DMS 273 (cell line): ENCODE results near the gene RASGRF2.
"Not testable (repeated sequence)": the region's sequence is repeated elsewhere in the genome, so short reads cannot be mapped to it uniquely, and the experiment has no call there.

Source experiments
- DNase-seq: peaks from one replicate; lab custom pipeline; 2025; ENCODE audit not compliant: unreplicated experiment; lab: John Stamatoyannopoulos, UW

RASGRF2 gene

DNA sequence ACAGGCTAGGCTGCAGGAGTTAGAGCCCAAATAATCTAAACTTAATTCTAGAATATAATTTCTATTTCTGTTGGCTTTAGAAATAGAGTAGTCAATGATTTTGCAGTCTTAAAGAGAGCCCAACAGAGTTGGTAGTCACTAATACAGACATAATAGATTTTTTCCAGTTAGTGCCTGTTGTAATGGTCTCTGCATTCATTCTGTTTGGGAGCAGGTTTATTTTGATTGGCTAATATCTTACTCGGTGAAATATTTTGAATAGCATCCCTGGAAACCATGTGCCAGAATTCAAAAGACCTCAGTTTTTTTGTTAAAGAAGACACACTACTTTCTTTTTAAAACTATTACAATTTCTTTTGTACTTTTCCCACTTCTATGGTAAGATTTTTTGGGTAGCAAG lies 107.2 kb downstream of the RASGRF2 start:
- DNase-seq = no peak

DNA sequence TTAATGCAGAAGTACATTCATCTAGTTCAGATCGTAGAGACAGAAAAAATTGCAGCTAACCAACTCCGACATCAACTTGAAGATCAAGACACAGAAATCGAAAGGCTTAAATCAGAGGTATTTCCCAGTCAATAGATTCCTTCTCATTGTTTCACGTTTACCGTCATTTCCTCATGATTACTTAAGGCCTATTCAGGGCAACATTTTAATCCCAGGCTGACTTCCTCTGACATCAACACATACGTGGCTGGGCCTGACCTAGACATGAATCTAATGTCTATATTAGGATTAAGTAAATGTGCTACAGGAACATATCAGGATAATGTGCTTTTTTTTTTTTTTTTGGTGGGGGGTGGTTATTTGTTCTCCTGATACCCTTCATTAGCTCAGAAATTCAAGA lies 107.9 kb downstream of the RASGRF2 start:
- no peak for DNase-seq

DNA sequence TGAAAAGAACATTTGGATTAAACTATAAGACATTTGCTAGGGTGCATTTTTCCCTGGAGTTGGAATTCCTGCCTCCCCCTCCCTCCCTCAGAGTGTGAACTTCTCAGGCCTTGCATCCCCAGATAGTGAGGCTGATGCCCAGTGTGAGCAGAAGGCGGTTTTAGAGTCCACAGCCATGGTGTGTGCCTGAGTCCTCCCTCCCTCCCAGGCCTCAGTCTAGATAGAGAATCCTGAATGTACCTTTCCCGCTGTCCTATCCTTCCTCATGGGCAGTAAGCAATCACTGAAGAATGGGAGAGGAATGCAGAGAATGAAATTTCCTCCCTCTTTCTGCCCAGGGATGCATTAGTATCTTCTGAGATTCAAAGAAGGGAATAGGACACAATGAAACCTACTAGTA lies 108.5 kb downstream of the RASGRF2 start:
- DNase-seq = no peak

DNA sequence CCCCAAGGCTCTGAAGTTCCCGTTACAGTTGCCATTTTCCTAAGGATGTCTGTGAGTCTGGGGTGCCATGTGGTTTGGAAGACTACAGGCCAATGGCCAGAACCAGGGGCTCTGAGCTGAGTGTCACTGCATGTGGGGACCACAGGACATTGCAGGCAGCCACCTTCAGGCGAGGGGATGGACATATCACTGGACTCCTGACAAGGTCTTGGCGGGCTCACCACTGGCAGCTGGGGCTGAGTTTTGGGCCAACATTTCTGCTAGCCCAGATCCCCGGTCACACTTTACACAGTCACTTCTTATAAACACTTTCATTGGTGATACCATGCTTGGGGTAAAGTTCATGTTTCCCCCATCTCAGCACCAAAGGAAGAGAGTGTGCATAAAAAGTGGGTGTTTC lies 109.8 kb downstream of the RASGRF2 start:
- DNase-seq = no peak

DNA sequence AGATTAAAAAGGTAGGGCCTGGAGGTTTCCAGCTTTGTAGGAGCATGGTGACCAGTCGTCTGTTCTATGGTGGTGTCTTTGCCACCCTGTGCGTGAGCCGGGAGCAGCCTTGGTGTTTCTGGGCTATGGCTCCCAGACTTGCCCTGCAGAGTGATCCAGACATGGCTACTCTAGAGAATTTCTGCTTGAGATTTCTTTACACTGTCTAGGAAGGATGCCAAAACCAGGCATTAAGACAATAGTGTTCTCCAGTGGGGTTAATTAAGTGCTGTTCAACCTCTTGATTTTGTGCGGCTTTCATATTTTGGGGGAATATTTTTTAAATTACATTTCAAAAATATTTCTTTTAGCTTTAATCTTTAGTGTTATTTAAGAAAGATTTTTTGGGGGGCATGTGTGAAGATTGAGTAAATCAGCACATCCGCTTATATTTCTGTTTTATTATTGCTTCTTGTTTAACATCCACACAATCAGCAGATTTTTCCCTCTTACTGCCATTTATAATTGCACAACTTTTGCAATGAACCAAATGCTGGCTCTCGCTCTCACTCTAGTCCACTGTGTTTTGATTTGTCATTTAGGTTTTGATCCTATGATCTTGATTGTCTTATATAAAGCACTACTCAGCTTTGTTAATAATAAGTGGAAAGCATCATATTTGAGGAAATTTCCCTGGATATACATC lies 110.5 kb downstream of the RASGRF2 start:
- DNase-seq = no peak

DNA sequence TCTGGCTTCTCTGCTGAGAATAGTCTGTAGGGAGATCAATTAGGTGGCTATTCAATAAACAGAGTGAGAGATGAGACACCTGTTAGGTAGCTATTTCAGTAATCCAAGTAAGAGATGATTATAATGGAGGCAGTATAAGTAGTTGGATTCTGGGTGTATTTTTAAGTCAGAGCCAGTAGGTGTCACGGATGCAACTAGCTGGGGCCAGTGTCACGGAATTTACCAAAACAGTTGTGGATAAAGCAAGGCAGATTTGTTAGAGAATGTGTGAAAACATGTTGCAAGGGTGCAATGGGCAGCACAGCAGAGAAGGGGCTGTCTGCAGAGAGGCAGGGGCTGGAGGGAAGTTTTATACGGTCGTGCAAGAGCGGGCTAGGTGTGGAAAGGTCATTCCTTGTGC lies 114.9 kb downstream of the RASGRF2 start:
- DNase-seq = no peak

DNA sequence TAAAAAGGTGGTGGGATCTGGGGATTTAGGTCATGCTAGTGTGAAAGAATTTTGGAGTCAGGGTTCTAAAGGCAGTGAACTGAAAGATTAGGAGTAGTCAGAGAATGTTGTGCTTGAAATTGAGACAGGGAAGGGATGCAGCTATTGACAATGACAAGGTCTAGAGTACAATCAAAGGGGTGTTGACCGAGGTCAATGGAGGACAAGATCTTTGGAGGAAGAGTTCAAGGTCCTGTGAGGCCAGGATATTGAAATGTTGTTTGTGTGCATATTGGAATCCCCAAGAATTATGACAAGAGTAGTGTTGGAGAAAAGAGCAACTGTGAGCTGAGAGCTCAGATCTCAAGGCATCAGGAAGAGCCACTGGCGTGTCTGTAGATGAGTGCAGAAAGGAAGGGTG lies 116.9 kb downstream of the RASGRF2 start:
- no peak for DNase-seq

DNA sequence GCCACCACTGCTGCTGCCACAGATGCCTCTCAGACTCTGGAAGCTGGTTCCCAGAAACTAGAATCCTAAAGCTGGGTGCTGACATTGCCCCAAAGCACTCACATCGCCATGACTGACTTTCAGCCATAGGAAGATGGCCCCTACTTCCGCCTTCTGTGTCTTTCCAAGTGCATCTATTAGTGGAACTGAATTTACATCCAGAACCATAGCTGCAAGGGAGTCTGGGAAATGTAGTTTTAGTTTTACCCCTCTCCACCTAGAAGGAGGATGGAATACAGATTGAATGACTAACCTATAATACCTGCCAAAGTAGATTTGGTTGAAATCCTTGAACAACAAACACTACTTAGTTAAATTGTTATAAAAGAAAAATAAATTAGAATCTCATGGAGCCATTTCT lies 118.8 kb downstream of the RASGRF2 start:
- DNase-seq = no peak

DNA sequence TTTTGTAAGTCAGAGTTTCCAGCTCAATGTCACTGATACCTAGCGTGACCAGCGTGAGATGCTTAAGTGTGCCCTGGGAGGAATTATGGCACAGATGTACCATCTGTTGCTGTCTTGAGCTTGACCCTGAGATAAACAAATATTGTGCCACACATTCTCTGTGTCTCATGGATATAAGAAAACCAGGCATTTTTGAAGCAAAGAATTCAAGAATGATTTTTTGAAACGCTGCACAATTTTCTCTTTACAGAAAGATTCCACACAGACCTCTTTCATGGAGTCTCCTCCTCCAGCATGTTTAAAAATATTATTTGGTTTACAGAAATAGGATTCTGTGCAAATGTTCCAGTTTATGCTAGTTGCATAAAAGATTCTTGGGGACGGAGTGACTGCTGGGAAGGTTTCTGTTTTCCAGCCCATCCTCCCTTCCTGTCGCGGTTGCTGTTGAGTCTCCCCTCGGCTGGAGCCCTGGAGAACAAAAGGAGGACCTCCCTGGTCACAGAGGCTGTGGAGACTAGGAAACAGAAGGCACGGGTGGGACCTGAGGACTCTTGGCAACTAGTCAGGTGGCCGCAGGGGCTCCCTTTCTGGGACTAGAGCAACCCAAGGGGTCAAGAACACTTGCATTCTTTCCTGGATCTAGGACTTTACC lies 120.8 kb downstream of the RASGRF2 start:
- DNase-seq = no peak

DNA sequence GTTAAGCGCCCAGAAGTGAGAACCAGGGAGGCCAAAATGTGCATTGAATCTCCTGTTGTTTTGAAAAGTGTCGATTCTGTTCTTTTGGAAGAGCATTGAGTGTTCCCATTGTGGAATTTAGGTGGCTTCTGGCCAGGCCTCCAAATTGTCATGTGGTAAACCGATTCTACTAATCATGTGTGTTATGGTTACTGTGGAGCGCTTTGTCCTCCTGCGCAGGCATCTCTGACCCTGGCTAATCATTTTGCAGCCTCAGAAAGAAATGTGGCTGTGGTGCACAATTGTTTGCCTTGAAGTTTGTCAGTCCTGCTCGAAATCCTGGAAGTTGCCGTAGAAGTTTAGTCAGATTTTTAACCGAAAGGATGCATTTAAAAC lies 121.3 kb downstream of the RASGRF2 start:
- DNase-seq = no peak

DNA sequence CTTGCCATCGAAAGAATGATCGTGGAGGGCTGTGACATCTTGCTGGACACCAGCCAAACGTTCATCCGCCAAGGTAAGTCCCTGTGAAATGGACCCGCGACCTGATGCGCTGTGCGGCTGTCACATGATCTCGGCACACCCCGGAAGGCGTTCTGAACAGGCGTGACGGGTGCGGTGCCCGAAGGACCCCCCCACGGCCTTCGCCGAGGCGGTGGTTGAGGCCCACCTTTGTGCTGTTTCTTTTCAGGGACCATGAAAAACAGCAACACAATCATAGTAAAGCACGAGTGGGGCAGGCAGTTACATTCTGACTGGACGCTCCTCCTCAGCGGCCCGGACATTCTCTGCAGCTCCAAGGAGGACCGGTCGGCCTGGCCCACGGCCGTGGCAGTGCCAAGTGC lies 126.7 kb downstream of the RASGRF2 start:
- no peak for DNase-seq

DNA sequence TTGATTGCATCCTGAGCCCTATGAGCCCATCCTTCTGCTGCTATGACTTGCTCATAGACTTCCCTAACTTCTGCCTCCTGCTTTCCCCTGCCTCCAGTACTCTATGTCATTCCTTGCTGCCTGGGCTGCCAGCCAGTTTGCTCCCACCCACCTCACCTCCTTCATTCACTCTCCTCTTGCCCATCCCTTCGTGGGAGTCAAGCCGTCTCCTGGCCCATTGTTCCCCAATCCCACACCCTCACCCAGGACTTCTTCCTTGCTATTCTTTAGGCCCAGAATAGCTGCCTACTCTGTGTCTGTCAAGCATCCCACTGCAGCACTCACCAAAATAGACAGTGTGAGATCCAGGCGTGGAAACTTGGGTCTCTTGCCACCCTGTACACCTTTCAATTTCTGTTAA lies 131.0 kb downstream of the RASGRF2 start:
- no peak for DNase-seq

DNA sequence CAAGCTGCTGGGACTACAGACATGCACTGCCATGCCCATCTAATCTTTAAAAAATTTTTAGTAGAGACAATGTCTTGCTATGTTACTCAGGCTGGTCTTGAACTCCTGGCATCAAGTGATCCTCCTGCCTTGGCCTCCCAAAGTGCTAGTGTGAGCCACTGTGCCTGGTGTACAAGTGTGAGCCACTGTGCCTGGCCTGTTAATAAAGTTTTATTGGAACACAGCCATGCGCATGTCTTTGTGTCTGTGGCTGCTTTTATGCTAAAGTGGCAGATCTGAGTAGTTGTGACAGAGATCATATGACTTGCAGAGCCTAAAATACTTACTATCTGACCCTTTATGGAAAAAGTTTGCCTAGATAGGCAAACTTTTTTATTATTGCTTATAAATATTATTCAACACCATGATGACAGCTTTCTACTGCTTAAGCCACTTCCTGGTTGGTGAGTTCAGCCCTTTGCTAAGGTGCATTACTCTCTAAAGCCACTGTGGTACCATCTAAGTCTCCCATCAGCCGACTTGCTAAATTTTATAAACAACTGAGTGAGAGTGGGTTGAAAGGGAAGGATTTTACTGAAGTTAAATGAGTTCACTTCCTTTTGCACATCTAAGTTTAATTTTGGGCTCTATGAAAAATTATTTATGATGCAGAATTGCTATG lies 133.5 kb downstream of the RASGRF2 start:
- DNase-seq = no peak

DNA sequence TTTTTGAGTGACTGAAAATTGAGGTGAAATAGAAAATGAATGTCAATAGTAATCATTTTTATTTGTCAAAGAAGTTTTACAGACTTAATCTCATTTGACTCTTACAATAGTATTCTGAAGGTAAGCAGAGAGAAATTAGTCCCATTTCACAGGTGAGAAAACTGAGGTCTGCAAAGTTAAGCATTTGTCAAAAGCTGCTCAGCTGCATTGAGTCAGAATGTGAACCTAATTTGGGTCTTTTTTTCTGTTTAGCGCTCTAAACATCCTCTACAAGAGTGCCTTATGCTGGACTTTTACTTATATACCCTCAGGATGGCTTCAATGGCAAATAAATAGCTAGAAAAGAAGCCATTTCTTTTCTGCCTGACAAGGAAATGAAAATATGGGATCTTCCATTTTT lies 135.7 kb downstream of the RASGRF2 start:
- no peak for DNase-seq

DNA sequence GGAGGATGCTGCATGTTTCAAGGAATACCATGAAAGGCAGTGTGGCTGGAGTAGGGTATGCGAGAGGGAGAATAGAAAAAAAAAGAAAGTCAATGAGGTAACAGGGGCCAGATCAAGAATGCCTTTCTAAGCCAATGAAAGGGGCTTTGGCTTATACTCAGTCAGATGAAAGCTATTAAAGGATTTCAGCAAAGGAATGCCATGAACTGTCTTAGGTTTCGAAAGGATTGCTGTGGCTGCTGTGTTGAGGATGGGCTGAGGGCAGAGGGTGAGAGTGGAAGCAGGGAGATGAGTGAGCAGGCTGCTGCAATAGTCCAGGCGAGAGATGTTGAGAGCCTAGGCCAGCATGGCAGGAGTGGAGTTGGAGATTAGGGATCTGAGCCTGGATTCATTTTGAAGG lies 137.6 kb downstream of the RASGRF2 start:
- no peak for DNase-seq

DNA sequence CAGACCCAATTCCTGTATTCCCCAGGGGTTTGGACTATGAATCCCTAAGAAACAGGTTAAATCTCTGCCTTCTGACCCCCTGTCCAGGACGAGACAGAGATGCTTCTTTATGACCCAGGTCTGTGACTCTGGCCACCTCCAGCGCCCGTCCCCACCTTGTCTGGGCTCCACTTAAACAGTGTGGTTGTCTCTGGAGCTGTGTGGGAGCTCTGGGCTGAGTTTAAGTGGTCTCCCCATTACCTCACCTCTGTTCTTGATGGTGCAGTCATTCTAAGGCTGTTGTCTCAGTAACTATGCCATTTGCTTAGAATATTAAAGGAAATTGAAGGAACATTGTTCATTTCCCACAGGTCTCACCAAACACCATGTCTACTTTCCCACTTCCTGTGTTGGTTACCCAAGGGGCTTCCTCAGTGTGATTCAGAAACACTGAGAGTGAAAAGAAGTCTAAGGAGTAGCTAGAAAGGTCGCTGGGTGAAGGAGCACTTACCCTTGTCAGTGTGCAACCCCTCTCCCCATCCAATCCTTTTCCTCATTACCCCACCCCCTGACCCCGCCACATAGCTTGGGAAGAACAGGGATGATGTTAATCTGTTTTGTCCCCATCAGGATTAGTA lies 145.2 kb downstream of the RASGRF2 start:
- no peak for DNase-seq

DNA sequence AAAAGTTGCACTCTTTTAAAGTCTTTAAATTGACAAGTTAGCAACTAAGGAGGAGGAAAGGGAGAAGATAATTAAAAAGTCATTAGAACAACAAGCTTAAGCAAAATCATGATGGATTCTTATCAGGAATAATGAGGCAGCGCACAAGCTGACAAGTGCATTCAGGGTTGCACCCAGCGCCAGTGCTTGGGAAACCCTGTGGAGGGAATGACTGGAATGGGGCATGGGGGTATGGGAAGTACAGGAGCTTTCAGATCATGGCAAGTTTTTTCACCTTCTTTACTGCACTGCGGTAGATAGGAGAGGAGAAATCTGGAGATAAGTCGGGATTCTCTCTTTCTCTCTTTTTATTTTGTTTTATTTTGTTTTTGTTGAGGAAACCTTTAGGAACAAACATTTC lies 155.1 kb downstream of the RASGRF2 start:
- no peak for DNase-seq

DNA sequence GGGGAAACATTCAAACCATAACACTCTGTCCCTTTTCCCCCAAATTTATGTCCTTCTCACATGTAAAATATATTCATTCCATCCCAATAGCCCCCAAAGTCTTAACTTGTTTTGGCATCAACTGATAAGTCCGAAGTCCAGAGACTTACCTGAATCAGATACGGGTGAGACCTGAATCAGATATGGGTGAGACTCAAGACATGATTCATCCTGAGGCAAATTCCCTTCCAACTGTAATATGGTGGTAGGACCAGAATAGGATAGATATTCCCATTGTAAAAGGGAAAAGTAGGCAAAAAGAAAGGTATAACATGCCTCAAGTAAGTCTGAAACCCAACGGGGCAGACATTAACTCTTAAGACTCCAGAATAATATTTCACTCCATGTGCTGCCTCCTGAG lies 157.4 kb downstream of the RASGRF2 start:
- no peak for DNase-seq

DNA sequence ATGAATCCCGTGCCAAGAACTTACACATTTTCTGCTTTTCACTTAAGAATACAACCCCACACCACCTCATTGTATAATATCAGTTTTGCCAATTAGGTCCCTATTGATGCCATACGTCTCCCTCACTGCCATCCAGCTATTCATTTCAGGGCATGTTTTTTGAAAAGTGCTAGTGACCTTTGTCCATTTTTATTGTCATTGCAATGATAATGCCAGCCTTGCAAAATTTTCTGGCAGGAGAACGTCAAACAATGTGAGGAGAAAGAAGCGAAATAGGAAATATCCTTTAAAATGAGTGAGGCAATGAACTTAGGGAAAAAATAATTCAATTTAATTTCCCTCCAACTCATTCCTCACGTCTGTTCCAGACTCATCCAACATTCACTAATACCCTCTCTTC lies 161.1 kb downstream of the RASGRF2 start:
- no peak for DNase-seq

DNA sequence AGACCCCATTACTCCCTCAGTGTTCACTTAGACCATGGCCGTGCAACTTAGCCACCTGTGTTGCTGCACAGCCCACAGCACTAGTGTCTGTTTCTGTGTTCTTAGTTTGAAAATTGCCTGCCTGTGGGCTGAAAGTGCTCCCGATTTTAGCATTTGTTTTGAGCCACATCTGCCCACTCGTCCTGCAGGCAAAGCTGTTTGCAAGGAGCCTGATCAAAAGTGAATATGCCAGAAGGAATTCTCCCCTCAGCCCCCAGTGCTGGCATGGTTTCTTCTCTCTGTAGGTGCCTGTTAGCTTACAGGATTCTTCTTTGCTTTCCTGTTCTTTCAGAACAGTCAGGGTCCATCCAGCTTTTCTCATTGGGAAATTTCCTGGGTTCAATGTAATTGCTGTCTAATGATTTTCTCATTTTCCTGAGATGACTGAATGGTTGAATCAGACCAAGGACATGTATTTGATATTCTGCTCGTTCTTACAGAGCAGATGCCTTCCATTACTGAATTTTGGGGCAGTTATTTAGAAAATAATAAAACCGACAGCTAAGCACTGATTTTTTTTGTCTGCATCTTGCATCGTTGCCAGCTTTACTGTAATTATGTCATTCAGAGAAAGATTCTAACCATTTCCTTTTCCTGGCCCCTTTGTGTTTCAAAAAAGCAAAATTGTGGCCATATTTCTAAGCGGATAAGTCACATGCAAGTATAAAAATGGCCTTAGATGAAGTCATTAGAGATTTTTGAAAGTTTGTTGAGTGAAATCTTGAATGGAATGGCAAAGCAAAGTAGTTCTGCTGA lies 161.9 kb downstream of the RASGRF2 start:
- DNase-seq = no peak

DNA sequence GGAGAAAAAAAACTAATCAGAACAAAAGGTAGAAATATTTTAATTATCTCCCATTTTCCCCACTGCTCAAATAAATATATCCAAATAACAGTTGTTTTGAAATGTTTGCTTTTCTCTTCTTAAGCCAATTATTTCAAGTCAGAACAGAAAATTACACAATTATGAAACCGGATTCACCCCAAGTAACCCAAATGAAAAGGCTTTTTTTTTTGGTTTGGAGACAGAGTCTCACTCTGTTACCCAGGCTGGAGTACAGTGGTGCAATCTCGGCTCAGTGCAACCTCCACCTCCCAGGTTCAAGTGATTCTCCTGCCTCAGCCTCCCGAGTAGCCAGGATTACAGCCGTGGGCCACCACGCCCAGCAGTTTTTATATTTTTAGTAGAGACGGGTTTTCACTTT lies 164.5 kb downstream of the RASGRF2 start:
- DNase-seq = not testable (repeated sequence)
